Left lobe of liver (tissue), 2 donors: ENCODE measurements around the gene IRAK3. TPM values are rescaled to one million over a fixed set of nuclear protein-coding genes. Genes with fewer than 3 reads are reported as not detected.

Source experiments
- ATAC-seq: fragments of 200-7000 bp; cut with Tn5 transposase; one replicate; pipeline ENCODE4 v1.9.1; 2020; ENCODE audit warnings: mild to moderate bottlenecking, moderate library complexity
- DNase-seq: peaks from one replicate; pipeline ENCODE4 v3.0.0-alpha.2; 2020; ENCODE audit warnings: low spot score
- total RNA-seq: library from RNA; stranded (reverse); gene quantifications from one replicate; pipeline ENCODE4 v1.2.1, GENCODE V29; 2021
- donor health status: DM: no; HTN: no; CAD: no; lungs with moderate emphysema.
- donor health status: DM: no; HTN: yes; CAD: no.

Gene IRAK3
- total RNA-seq, 1 donor from 2014 or later, result 1.7 TPM

DNA sequence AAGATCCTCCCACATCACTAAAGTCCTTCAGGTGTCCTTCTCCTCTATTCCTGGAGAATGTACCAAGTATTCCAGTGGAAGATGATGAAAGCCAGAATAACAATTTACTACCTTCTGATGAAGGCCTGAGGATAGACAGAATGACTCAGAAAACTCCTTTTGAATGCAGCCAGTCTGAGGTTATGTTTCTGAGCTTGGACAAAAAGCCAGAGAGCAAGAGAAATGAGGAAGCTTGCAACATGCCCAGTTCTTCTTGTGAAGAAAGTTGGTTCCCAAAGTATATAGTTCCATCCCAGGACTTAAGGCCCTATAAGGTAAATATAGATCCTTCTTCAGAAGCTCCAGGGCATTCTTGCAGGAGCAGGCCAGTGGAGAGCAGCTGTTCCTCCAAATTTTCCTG, 58.7 kb downstream of the IRAK3 start:
- ATAC-seq (no peak), DNase-seq (no peak)

DNA sequence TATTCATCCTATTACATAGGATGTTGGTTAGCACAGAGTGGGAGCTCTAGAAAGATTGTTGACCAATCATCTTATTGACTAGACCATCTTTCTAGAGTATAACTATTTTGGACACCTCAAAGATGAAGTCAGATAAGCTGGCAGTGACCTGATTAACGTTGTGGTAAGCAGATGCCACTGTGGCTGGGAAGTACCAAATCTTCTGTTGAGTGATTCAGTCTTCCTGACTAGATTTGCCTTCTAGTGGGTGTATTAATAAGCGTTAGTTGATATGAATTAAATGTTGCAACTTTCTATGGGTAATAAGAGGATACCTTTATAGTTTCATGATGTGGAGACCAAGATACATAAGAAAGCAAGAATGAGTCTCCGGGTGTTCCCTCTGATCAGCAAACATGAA, 62.0 kb downstream of the IRAK3 start:
- no peak for DNase-seq
- no peak for ATAC-seq

DNA sequence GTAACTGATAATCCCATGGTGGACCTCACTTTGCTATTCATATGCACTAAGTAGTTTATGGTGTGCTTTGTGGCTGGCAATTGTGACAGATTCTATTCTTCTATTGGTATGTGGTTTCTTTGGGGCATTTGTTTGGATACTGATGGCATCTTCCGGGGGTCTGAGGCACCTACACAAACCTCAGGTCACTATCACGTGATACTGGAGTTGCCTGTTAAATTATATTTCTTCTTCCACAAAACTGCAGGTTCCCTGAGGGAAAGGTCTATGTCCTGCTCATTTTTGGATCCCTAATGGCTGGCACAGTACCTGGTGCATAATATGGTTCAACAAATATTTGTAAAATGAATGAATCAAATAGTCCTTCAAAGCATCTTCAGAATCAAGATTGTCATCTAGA, 63.8 kb downstream of the IRAK3 start:
- ATAC-seq (no peak), DNase-seq (no peak)

DNA sequence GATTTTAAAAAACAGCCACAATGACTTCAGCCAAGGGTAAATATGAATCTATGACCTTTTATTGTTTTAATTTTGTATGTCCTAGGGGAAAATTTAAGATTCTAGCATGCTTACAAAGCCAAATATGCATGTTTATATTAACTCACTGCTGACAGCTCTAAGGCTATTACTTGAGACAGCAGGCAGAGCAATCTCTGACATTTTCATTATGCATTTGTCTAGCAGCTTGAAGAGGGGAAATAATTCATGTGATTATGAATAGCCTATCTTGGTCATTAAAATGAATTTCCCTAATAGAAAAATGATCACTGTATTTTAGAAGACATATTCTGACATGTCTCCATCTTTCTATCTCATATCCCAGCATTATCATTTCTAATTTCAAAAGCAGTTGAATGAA, 66.7 kb downstream of the IRAK3 start:
- no peak for DNase-seq
- no peak for ATAC-seq

DNA sequence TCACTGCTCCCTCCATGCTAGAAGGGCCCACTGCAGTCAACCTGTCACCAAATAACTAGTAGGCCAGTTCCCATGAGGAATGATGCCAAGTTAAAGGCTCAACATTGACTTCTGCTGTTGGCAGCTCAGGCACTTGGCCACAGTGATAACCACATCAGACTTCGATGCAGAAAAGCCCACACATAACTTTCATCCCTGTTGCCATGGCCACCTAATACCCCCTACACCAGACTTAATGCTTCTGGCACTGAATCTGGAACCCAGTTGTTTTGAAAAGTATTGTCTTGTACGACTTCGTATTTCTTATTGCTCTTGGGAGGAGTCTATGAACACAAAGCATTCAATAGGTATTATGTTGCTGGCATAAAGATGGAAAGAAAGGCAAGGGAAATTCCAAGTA, 69.0 kb downstream of the IRAK3 start:
- DNase-seq, result no peak
- no peak for ATAC-seq

DNA sequence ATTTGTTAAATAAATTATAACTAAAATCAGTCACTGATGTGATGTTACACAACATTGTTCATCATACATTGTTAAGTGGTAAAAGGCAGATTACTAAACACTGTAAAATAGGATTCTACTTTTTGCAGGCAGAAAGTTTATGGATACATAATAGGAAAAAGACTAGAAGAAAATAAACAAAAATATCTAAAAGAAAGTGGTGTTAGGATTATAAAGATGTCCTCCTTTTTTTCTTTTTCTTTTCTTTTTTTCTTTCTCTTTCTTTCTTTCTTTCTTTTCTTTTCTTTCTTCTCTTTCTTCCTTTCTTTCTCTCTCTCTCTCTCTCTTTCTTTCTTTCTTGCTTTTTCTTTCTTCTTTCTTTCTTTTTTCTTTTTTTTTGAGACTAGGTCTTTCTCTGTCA, 73.7 kb downstream of the IRAK3 start:
- no peak for DNase-seq
- no peak for ATAC-seq

DNA sequence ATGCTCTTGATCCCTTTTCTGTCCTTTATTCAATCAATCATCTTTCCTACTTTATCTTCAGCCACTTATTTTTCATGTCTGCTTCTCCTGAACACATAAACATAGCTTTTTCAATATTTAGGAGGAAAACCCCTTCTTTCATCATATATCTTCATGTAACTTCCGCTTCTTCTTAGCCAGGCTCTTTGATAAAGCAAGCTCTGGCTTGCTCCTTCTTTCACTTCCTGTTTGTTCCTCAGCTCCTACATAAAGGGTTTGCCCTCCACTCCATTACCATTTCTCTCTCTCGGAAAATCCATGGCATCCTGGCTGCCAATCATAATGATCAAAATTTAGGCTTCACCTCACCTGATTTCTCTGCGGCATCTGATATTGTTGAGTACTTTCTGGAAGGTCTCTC, 79.5 kb downstream of the IRAK3 start:
- ATAC-seq (no peak), DNase-seq (no peak)

DNA sequence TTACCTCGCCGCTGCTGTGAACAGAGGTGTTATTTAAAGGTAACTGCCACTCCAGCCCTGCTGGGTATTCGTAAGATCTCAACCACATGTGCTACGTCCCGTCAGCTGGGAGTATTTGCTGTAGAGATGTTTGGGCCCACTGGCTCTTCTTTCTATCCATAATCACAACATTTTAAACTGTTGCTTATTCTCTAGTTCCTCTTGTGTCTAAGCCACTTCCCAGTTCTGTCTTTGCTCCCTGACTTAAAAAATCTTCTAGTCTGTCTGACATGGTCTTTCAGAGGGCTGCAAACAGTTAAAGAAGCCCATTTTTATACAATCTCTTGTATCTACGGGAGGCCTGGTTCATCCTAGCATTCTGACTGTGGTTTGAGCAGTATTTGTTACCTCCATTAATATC, 80.1 kb downstream of the IRAK3 start:
- no peak for ATAC-seq
- DNase-seq, result no peak

DNA sequence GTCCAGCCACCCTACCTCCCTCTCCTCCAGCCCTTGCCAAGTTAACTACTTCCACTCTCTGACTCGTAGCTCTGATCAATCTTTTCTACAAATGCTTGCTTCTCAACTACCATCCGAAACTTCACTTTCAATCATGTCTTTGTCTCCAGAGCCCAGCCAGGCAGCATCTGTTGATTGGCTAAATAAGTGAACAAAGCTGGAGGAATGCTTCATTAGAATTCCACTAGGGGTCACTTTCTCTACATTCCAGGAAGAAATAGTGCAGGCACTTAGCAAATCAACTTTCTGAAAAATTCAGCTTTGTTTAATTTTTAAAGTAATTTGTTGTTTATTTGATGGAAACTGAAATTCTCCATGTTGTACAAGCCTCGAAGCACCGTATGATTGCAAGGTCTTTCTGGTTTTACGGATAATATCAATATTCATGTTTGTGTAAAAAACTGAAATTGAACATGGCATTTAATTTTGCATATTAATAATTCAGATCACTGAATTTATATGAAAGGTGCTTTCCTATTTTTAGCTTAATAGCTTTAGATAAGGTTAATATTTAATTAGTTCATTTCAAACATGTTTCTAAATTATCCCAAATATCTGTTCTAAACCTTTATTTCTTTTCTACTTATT, 80.9 kb downstream of the IRAK3 start:
- peak; percentile 84 for ATAC-seq
- DNase-seq, result no peak

DNA sequence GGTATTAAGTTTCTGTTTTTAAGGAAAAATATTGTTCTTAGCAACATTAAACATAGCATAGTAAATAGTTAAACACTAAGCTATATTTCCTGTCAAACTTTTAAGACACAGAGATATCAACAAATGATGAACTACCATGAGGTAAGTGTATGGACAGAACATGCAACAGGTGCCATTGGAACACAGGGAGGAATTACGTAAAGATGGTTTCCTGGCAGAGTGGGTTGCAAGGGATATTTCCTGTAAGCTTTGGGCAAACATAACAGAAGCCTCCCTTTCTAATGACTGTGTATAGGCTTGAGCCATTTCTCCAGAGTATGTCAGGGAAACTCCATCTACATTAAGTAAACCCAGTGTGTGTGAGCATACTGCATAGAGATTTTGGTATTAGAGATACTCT, 81.6 kb downstream of the IRAK3 start:
- ATAC-seq, result no peak
- DNase-seq, result no peak

DNA sequence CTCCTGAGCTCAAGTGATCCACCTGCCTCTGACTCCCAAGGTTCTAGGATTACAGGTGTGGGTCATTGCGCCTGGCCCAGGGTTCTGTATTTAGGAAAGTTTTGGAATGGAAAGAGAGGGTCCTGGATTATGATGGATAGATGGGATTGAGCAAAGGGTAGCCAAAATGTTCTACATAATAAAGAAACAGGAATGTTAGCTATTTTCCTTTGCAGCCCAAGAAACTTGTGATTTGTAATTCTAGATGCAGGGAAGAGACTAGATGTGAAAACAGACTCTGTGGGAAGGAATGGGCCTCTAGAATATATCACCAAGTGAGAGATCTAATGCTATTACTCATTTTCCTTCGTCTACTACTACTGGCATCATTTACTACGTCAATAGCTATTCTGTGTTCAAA, 83.6 kb downstream of the IRAK3 start:
- ATAC-seq, result no peak
- DNase-seq, result no peak

DNA sequence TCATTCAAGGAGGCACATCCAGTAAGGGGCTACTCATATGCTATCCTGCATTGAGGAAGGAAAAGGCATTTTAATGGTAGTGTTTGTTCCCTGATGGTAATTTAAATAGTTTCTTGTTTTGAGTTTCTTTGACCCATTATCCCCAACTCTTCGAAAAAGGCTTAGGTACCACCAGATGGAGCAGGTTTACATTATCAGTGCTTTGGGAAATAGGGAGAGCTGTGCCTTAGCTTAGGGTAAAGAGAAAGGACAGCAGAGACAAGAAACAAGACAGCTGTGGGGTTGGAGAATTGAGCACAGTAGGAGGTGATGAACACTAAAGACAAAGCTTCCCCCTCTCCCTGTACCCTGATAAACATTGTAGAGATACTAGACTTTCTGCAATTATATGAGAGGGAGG, 84.1 kb downstream of the IRAK3 start:
- no peak for DNase-seq
- ATAC-seq, result no peak

DNA sequence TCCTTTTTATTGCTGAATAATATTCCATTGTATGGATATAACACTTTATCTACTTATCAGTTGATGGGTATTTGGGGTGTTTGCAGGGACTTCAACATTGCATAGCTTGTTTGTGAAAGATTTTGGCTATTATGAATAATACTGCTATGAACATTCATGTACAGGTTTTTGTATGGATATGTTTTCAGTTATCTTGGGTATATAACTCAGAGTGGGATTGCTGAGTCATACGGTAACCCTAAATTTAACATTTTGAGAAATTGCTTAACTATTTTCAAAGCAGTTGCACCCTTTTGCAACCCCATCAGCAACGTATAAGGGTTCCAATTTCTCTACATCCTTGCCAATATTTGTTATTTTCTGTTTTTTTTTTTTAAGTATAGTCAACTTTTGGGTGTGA, 86.0 kb downstream of the IRAK3 start:
- ATAC-seq, result no peak
- DNase-seq, result no peak

DNA sequence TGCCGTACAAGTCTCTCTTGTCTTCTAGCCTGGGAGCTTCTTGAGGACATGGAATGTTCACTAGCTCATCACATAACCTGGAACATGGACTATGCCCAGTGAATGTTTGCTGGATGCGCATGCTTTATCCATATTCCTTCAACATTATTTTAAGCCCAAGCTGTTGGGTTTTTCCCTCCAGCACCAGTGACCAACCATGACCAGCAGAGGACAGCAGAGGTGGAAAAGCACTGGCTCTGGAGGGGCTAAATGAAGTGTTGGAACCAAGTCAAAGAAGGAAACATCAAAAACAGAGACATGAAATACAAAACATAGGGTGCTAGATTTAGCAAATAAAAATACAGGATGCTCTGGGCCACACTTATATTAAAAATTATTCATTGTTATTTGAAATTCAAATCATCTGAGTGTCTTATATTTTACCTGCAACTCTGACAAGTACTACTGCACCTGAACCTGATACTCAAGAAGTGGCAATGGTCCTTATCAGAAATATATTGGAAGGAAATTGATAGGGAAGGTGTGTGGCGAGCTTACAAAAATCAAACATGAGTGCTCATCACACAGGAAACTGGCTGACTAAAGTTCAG, 90.2 kb downstream of the IRAK3 start:
- ATAC-seq (peak; percentile 55), DNase-seq (no peak)

DNA sequence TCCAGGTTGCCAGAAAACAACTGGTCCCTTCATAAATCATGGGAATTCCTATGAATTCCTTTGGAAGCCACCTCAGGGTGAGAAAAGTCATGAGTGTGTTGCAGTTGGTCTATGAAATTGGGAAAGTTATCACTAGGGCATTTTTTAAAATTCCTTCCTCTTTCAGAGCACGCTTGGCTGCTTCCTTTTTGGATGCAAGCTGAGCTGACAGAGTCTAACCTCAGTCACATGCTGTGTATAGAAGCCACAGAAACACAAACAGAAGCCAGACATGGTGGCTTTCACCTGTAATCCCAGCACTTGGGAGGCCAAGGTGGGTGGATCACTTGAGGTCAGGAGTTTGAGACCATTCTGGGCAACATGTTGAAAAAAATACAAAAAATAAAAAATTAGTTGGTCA, 91.5 kb downstream of the IRAK3 start:
- ATAC-seq (no peak), DNase-seq (no peak)

DNA sequence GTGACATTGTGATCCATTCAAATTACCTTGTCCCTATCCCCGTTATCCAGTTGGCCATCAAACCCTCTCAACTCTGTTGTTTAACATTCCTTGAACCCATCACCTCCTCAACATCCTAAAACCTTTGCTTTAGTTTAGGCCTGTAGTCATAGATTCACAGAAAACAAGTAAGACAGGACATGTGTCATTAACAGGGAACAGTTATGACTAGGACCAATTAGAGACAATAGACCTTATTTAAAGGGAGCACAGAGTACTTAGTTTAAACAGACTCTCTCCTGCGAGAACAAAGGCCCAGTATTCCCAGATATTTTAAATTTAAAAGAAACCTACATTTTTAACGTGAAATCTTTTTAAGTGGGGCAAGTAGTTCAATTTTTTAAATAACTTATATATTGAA, 93.2 kb downstream of the IRAK3 start:
- ATAC-seq (no peak), DNase-seq (no peak)

DNA sequence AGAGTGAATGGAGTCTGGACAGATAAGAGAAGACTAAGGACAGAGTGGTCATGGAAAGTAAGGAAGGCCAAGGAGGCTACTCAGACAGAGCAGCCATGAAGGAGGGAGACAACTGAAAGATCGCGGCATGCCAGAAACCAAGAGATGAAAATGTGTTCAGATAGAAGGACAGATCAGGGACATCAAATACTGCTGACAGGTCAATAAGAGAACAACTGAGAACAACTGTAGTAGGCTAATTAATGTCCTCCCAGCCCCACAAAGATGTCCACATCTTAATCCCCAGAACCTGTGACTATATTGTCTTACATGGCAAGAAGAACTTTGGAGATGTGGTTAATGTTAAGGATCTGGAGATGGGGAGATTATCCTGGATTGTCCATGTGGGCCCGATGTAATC, 98.3 kb downstream of the IRAK3 start:
- DNase-seq, result no peak

DNA sequence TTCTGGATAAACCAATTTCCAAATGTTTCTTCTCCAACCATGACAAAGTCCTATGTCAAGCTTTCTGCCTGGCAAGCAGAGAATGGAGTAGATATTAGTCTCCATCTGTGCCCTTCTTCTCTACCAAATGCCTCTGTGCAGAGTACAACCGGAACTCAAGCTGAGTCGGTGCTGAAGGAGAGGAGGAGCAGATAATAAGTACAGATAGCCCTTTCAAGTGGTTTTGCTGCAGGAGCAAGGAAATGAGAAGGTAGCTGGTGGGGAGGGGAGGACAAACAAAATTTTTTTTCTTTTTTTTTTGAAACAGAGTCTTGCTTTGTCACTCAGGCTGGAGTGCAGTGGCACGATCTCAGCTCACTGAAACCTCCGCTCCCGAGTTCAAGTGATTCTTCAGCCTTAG, 99.1 kb downstream of the IRAK3 start:
- ATAC-seq (no peak), DNase-seq (no peak)

More for the DNA sequence above, 98.3 kb downstream of the IRAK3 start:
- ATAC-seq, result no peak

DNA sequence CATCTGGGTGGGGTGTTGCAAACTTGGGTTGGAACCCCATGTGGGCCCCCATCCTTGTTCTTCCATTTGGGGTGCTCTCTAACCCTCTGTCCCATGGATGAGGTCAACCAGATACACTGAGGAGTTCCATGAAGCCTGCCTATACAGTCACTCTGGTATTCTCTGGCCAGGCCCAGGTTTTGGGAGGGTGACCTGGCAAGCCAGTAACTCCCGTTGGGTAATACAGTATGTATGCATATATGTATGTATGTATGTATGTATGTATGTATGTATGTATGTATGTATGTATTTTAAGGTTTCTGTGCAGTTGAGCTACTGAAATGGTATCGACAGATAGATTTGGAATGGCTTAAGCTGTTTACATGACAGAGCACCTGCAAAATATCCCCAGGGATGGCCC, 100.5 kb downstream of the IRAK3 start:
- DNase-seq, result no peak
- ATAC-seq, result no peak

DNA sequence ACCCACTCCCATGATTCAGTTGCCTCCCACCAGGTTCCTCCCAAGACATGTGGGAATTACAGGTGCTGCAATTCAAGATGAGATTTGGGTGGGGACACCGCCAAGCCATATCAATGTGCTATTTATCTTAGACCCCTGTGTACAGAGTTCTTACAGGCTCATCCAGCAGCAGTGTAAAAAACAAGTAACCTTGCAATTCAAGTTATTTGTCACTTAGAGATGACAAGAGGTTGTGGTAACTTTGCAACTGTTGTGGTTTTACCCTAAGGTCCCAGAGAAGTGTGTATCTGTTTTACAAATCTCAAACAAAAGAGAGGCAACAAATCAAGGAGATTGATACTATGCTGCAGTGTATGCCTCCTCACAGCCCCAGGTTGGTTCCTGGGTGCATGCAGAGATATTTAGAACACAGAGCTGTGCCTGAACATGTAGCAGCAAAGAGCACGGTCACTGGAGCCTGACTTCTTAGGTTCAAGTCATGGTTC, 101.7 kb downstream of the IRAK3 start:
- ATAC-seq, result no peak

DNA sequence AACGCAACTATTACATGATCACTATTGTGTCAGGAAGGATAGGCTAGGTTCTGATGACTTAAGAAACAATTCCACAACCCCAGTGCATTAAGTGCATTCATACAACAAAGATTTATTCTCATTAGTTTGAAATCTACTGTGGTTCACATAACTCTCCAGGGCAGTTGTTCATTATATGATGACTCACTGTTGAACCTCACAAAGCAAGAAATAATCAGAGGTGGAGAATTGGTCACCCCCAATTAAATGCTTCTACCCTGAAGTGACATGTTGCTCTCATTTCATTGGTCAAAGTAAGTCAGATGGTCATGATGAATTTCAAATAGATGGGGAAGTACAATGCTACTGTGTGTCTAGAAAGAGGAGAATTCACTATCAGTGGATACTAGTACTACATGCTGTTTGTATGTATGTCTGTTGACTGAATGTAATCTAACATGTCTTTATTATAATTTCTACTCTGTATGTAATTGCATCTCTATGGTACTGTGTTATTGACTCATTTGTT, 107.2 kb downstream of the IRAK3 start:
- no peak for ATAC-seq
- no peak for DNase-seq

More for the DNA sequence above, 101.7 kb downstream of the IRAK3 start:
- DNase-seq, result no peak

DNA sequence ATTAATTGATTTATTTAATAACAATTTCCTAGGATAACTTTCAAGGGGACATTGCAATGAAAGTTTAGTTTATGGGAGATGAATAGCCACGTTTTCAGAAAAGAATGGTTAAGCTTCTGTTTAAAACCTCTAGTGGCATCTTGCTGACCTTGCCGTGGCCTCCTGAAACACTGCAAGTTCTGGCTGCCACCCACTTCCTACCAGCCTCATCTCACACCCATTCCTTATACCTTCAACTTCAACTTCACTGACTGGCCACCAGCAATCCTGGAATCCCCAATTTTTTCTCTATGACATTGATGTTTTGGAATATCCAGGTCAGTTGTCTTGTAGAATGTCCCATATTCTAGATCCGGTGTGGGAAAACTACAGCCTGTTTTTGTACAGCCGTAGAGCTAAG, 108.1 kb downstream of the IRAK3 start:
- DNase-seq (no peak), ATAC-seq (no peak)

DNA sequence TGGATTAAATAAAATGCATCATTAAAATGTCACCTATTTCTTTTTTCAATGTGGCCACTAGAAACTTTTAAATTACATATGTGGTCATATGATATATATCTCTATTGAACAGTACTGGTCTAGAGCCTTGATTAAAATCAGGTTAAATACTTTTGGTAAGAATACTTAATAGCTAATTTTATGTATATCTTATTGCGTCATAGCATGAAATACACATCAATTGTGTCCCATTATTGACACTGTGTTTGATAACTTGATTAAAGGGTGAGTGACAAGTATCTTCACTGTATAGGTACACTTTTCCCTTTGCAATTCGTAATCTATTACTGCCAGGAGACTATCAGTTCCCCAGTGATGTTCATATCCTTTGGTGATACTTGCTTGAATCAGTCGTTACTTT, 108.9 kb downstream of the IRAK3 start:
- ATAC-seq, result no peak

More for the DNA sequence above, 108.9 kb downstream of the IRAK3 start:
- no peak for DNase-seq
